Tibial nerve (tissue), 4 donors: Measurements from ENCODE around the gene HS3ST6. TPM values are rescaled to one million over a fixed set of nuclear protein-coding genes. Genes with fewer than 3 reads are reported as not detected.
"Not testable (repeated sequence)": the region's sequence is repeated elsewhere in the genome, so short reads cannot be mapped to it uniquely, and the experiment has no call there.

Experiments
- DNase-seq, 2 donors: peaks; one replicate each; pipeline ENCODE4 v3.0.0-alpha.2; 2019; ENCODE audit warnings: low spot score in 2 of 2
- H3K27ac ChIP-seq, 4 donors: fragments of 200-600 bp; sonication (generic) in 3 of 4; one replicate each; pipeline ENCODE4 v1.5.1; 2017 to 2019; ENCODE audit warnings: mild to moderate bottlenecking in 1 of 4
- H3K27me3 ChIP-seq, 2 donors: fragments of 200-600 bp; sonication (generic) in 1 of 2; one replicate each; pipeline versions ENCODE4 v1.5.1 to v1.6.0; 2017 to 2019
- H3K36me3 ChIP-seq, 3 donors: fragments of 200-600 bp; sonication (generic); one replicate each; pipeline ENCODE4 v1.5.1; 2018 to 2019
- H3K4me1 ChIP-seq, 4 donors: fragments of 200-600 bp; sonication (generic) in 3 of 4; one replicate each; pipeline ENCODE4 v1.5.1; 2017 to 2019
- H3K4me3 ChIP-seq, 4 donors: fragments of 200-600 bp; sonication (generic) in 3 of 4; one replicate each; pipeline ENCODE4 v1.5.1; 2017 to 2019; ENCODE audit warnings: mild to moderate bottlenecking in 1 of 4, moderate library complexity in 1 of 4
- H3K9me3 ChIP-seq, 4 donors: fragments of 200-600 bp; sonication (generic) in 3 of 4; one replicate each; pipeline ENCODE4 v1.5.1; 2017 to 2019
- EP300 ChIP-seq, 2 donors: sonication (generic); formaldehyde crosslinking; IDR thresholded peaks; one replicate each; pipeline ENCODE4 v1.6.1; 2017; ENCODE audit warnings: antibody characterized with exemption in 2 of 2, mild to moderate bottlenecking in 1 of 2
- POLR2A ChIP-seq, 2 donors: fragments of 450-650 bp; IDR thresholded peaks; one replicate each; pipeline ENCODE4 v1.6.1; 2017; ENCODE audit warnings: antibody characterized with exemption in 2 of 2, mild to moderate bottlenecking in 2 of 2, moderate library complexity in 2 of 2
- WGBS, 2 donors: methylation state at CpG; one replicate each; pipeline ENCODE4 v1.1.5; 2018; 5-methylcytosine and 5-hydroxymethylcytosine counted together
- total RNA-seq, 4 donors: library from RNA; depleted of rRNA; stranded (reverse); fragments of >200 nt; gene quantifications; one replicate each; pipeline ENCODE4 v1.1.0, GENCODE V29; 2016
- TF ChIP-seq, protein P1 (sequence below), 5 experiments: fragments of 200-600 bp in 3 of 5; fragments of 450-650 bp in 2 of 5; sonication (generic) in 3 of 5; IDR thresholded peaks; one replicate each; pipeline ENCODE4 v1.5.1; 2016 to 2019; ENCODE audit warnings: antibody characterized with exemption in 5 of 5, mild to moderate bottlenecking in 3 of 5, moderate library complexity in 2 of 5

HS3ST6 gene
- total RNA-seq, 4 donors from 2014 or later, result not detected

DNA sequence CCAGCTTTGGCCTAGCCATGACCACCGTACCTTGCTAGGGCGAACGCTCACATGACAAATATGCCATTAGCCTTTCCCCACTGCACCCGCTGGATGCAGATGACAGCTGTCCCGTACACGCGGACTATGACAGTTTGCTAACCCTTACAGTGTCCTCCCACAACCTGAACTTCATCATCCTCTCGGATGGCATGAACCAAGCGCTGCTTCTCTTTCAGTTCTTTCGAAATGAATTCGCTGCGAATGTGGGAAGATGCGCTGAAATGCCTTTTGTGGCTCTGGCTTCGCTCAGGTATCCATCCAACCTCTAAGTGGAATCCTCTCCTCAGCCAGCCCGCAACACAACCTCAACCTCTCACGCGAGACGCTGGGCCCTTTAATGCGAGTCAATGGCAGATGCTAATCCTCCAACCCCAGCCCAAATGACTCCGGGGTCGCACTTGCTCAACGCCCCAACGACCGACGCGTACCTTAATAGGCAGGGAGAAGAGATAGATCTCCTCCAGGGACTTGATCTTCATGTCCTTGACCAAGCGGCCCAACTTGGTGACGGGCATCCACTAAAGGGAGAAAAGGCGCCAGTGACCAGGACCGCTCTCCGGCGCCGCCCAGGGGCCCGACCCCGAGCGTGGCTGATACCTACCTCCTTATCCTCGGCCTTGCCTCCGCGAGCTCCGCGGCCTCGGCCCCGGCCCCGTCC lies 45.7 kb upstream of the HS3ST6 start:
- H3K4me1 ChIP-seq, result peaks cover 0 to 51% (median 34%) of the 10 kb centered on the region in 4 donors
- TF ChIP-seq EP300 (IDR thresholded peaks at IDR 0.05), result no peak
- no peak for TF ChIP-seq POLR2A (IDR thresholded peaks at IDR 0.05)
- TF ChIP-seq, protein P1, sequence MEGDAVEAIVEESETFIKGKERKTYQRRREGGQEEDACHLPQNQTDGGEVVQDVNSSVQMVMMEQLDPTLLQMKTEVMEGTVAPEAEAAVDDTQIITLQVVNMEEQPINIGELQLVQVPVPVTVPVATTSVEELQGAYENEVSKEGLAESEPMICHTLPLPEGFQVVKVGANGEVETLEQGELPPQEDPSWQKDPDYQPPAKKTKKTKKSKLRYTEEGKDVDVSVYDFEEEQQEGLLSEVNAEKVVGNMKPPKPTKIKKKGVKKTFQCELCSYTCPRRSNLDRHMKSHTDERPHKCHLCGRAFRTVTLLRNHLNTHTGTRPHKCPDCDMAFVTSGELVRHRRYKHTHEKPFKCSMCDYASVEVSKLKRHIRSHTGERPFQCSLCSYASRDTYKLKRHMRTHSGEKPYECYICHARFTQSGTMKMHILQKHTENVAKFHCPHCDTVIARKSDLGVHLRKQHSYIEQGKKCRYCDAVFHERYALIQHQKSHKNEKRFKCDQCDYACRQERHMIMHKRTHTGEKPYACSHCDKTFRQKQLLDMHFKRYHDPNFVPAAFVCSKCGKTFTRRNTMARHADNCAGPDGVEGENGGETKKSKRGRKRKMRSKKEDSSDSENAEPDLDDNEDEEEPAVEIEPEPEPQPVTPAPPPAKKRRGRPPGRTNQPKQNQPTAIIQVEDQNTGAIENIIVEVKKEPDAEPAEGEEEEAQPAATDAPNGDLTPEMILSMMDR (IDR thresholded peaks at IDR 0.05), result peak in 1 of 5 experiments; percentile 16
- DNase-seq, result no peak

DNA sequence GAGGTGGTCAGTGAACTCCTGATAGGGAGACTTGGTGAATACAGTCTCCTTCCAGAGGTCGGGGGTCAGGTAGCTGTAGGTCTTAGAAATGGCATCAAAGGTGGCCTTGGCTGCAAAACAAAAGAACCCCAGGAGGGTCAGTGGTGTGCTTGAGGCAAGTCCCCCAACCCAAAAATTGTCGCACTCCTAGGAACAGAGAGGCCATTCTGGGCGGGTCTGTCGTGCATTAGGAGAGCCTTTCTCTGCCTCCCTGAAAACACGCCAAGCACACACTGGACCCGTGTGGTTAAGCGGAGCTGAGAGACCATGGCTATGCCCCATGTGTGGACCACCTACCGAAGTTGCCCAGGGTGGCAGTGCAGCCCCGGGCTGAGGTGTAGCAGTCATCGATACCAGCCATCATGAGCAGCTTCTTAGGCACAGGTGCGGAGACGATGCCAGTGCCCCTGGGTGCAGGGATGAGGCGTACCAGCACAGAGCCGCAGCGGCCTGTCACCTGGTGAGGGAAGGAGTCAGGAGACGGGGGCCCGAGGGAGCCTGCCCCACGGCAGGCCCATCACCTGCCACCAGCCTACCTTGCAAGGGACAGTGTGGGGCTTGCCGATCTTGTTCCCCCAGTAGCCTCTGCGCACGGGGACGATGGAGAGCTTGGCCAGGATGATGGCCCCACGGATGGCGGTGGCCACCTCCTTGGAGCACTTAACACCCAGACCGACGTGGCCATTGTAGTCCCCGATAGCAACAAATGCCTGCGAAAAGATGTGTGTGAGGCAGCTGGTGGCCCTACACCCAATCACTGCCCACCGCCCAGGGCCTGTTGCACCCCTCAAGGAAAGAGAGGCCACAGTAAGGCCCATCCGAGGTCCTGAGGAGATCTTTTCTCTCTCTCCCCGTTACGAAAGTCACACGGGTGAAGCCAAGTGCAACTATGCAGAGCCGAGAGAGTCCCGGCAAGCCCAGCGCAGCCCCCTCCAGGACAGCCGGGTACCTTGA lies 44.2 kb upstream of the HS3ST6 start:
- H3K9me3 ChIP-seq, H3K4me3 ChIP-seq, H3K27me3 ChIP-seq, H3K27ac ChIP-seq, DNase-seq: not testable (repeated sequence)
- Histone ChIP-seq H3K36me3 (peaks cover 7 to 26% (median 16%) of the 10 kb centered on the region in 3 donors), H3K4me1 (peaks cover 0 to 54% (median 36%) of the 10 kb centered on the region in 4 donors)
- WGBS, 2 donors, result 85 to 88% methylated on average over 30 to 37 of the region's 37 CpGs

More for the DNA sequence above, 45.7 kb upstream of the HS3ST6 start:
- H3K4me3 ChIP-seq, result peak overlapping the region; percentile 34 to 87 (median 74)
- WGBS, 2 donors, result 10 to 13% methylated on average over 28 to 43 of the region's 44 CpGs
- no peaks in the 10 kb centered on the region for H3K27me3 ChIP-seq
- H3K27ac ChIP-seq, result peak overlapping the region; percentile 77 to 96 (median 86)
- no peaks in the 10 kb centered on the region for H3K9me3 ChIP-seq
- peaks cover 7 to 26% (median 16%) of the 10 kb centered on the region in 3 donors for H3K36me3 ChIP-seq

DNA sequence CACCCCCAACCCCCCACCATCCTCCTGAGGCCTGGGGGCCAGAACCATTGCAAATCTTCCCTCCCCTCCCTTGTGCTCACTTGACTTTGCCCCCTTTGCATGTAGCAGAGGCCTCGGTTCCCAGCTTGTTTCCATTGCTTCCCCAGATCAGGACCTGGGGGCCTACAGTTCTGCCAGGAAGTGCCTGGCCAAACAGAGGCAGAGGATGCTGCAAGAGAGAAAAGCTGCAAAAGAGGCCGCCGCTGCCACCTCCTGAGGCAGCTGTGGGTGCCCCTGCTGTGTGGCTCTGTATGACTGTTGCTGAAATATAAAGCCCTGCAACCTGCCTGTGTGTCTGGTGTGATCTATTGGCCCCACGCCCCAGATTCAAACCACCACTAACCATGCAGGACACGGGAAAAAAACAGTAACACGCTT lies 43.4 kb upstream of the HS3ST6 start:
- no peak overlapping the region for H3K4me3 ChIP-seq
- TF ChIP-seq POLR2A (IDR thresholded peaks at IDR 0.05) (no peak), EP300 (IDR thresholded peaks at IDR 0.05) (no peak)
- TF ChIP-seq, protein P1 (IDR thresholded peaks at IDR 0.05), result no peak
- H3K27ac ChIP-seq, result no peak overlapping the region
- peaks cover 7 to 26% (median 16%) of the 10 kb centered on the region in 3 donors for H3K36me3 ChIP-seq
- no peak for DNase-seq
- peaks cover 0 to 54% (median 36%) of the 10 kb centered on the region in 4 donors for H3K4me1 ChIP-seq
- no peaks in the 10 kb centered on the region for H3K9me3 ChIP-seq
- 63 to 75% methylated on average over 6 of the region's 6 CpGs for WGBS, 2 donors
- H3K27me3 ChIP-seq, result no peaks in the 10 kb centered on the region

DNA sequence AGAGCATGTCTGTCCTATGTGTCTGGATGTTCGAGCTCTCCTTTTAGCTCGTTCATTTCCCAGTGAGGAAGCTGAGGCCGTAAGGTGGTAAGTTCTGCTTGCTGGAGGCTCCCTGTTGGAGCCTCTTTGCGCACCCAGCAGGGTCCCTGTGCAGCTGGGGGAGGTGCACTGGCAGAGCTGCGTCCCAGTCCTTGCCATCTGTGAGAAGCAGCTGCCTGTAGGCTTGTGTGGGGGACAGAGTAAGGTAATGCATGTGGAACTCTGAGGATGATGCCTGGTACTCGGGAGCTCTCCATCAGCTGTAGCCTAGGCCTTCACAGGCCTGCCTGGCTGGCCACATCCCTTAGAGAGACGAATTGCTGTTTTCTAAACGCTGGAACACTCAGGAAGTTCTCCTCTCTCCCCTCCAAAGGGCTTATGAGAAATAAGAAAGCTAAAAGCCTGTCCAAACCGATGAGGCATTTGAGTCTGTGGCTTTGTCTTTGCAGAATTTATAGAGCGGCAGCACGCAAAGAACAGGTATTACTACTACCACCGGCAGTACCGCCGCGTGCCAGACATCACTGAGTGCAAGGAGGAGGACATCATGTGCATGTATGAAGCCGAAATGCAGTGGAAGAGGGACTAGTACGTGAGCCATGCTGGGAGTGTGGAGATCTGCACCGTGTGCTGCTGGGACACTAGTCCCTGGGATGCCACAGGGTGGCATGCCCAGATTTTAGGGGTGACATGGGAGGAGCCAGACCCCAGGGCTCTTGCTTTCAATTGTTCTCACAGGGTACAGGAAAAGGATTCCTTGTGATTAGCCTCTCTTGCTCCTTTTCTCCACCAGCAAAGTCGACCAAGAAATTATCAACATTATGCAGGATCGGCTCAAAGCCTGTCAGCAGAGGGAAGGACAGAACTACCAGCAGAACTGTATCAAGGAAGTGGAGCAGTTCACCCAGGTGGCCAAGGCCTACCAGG lies 42.7 kb upstream of the HS3ST6 start:
- WGBS, 2 donors, result 55 to 57% methylated on average over 18 to 20 of the region's 20 CpGs
- H3K4me1 ChIP-seq, result peaks cover 0 to 50% (median 35%) of the 10 kb centered on the region in 4 donors
- H3K27ac ChIP-seq, result peak overlapping the region in 2 of 4 donors; percentile 86 to 92
- no peaks in the 10 kb centered on the region for H3K27me3 ChIP-seq
- peaks cover 7 to 26% (median 16%) of the 10 kb centered on the region in 3 donors for H3K36me3 ChIP-seq
- no peaks in the 10 kb centered on the region for H3K9me3 ChIP-seq
- H3K4me3 ChIP-seq, result peak overlapping the region in 2 of 4 donors; percentile 85 to 87
- DNase-seq, result no peak
- TF ChIP-seq POLR2A (IDR thresholded peaks at IDR 0.05) (no peak), EP300 (IDR thresholded peaks at IDR 0.05) (no peak)
- TF ChIP-seq, protein P1 (IDR thresholded peaks at IDR 0.05), result no peak
